Activated B cell treated with CpG ODN at 0.5 μM for 24 hours (primary cell): ENCODE results near the gene DAZL. TPM values are rescaled to one million over a fixed set of nuclear protein-coding genes. Genes with fewer than 3 reads are reported as not detected.

Experiments used
- ATAC-seq: fragments of 200-7000 bp; cut with Tn5 transposase; one replicate; pipeline ENCODE4 v1.10.0; 2021; ENCODE audit warnings: low read depth, mild to moderate bottlenecking, moderate library complexity
- CTCF ChIA-PET: fragments of 350-600 bp; sonication (Branson Sonifier 250); formaldehyde crosslinking; loops from one replicate; lab custom pipeline; 2021; ENCODE audit warnings: antibody characterized with exemption; lab: Charles Lee
- POLR2A ChIA-PET: fragments of 350-600 bp; sonication (Branson Sonifier 250); formaldehyde crosslinking; loops from one replicate; lab custom pipeline; 2021; ENCODE audit warnings: antibody characterized with exemption; lab: Charles Lee
- DNase-seq: peaks from one replicate; pipeline ENCODE4 v3.0.0; 2022
- H3K27ac Mint-ChIP-seq: one replicate; pipeline ENCODE4 v1.8.0; 2020; ENCODE audit warnings: mixed read lengths
- H3K27me3 Mint-ChIP-seq: one replicate; pipeline ENCODE4 v1.8.0; 2021; ENCODE audit warnings: mixed read lengths
- H3K36me3 Mint-ChIP-seq: one replicate; pipeline ENCODE4 v1.8.0; 2021; ENCODE audit warnings: low read depth, mixed read lengths
- H3K4me1 Mint-ChIP-seq: one replicate; pipeline ENCODE4 v1.8.0; 2021; ENCODE audit warnings: mixed read lengths
- H3K4me3 Mint-ChIP-seq: one replicate; pipeline ENCODE4 v1.8.0; 2020; ENCODE audit warnings: mild to moderate bottlenecking, mixed read lengths
- H3K9me3 Mint-ChIP-seq: one replicate; pipeline ENCODE4 v1.8.0; 2020; ENCODE audit warnings: mixed read lengths
- intact Hi-C: fragments of 100-400 bp; cut with micrococcal nuclease; formaldehyde crosslinking; loops from one replicate; pipeline ENCODE4 v1.15.1; 2024
- total RNA-seq: library from RNA; stranded (reverse); gene quantifications from 2 replicates; pipeline ENCODE4 v1.2.3, GENCODE V29; 2022
- TF ChIP-seq, protein P1 (sequence below): fragments of 200-600 bp; IDR thresholded peaks from one replicate; pipeline ENCODE4 v1.8.0; 2022; ENCODE audit warnings: antibody characterized with exemption, mild to moderate bottlenecking

DAZL gene
- total RNA-seq, 1 donor from 2014 or later, result not detected

DNA sequence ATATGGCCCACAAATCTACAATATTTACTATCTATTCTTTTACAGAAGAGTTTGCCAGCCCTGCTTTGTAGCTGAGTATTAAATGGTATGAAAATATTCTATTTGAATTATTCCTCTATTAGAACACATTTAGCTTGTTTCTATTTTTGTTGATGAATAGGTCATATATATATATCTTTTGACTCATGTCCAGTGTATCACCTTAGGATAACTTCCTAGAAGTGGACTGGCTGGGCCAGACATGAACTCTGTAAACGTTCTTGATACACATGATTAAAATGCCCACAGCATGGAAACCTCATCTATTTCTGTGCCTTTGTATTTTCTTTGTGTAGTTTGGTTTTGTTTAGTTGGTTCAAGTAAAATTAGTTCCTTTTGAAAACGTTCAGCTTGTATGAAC lies 37.1 kb downstream of the DAZL start:
- TF ChIP-seq, protein P1, sequence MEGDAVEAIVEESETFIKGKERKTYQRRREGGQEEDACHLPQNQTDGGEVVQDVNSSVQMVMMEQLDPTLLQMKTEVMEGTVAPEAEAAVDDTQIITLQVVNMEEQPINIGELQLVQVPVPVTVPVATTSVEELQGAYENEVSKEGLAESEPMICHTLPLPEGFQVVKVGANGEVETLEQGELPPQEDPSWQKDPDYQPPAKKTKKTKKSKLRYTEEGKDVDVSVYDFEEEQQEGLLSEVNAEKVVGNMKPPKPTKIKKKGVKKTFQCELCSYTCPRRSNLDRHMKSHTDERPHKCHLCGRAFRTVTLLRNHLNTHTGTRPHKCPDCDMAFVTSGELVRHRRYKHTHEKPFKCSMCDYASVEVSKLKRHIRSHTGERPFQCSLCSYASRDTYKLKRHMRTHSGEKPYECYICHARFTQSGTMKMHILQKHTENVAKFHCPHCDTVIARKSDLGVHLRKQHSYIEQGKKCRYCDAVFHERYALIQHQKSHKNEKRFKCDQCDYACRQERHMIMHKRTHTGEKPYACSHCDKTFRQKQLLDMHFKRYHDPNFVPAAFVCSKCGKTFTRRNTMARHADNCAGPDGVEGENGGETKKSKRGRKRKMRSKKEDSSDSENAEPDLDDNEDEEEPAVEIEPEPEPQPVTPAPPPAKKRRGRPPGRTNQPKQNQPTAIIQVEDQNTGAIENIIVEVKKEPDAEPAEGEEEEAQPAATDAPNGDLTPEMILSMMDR, result no peak
- ChIA-PET POLR2A (interaction anchor here (0.6 kb wide), 1 partner anchor 810 kb away, joined by 5 read pairs; no protein-coding TSS in a partner anchor), CTCF (no interaction called here)
- no peak overlapping the region for H3K27ac Mint-ChIP-seq
- DNase-seq, result no peak
- no peaks in the 10 kb centered on the region for H3K4me1 Mint-ChIP-seq
- H3K36me3 Mint-ChIP-seq, result no peaks in the 10 kb centered on the region
- intact Hi-C loops, result no loop called here
- H3K9me3 Mint-ChIP-seq, result peaks cover 2% of the 10 kb centered on the region
- H3K27me3 Mint-ChIP-seq, result peaks cover 9% of the 10 kb centered on the region
- ATAC-seq, result no peak
- no peak overlapping the region for H3K4me3 Mint-ChIP-seq

DNA sequence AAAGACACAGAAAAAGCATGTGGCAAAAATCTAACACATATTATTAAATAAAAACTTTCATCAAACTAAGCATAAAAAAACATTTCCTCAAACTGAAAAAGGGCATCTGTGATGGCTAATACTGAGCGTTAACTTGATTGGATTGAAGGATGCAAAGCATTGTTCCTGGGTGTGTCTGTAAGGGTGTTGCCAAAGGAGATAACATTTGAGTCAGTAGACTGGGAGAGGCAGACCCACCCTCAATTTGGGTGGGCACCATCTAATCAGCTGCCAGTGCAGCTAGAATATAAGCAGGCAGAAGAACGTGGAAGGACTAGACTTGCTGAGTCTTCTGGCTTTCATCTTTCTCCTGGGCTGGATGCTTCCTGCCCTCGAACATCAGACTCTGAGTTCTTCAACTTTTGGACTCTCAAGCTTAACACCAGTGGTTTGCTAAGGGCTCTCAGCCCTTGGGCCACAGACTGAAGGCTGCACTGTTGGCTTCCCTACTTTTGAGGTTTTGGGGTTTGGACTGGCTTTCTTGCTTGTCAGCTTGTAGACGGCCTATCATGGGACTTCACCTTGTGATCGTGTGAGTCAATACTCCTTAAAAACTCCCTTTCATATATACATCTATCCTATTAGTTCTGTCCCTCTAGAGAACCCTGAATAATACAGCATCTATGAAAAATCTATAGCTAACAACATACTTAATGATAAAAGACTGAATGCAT lies 45.4 kb downstream of the DAZL start:
- TF ChIP-seq, protein P1, result no peak
- Mint-ChIP-seq H3K27me3 (peaks cover 2% of the 10 kb centered on the region), H3K27ac (no peak overlapping the region), H3K9me3 (peaks cover 2% of the 10 kb centered on the region), H3K4me3 (no peak overlapping the region), H3K4me1 (no peaks in the 10 kb centered on the region), H3K36me3 (no peaks in the 10 kb centered on the region)
- no peak for ATAC-seq
- DNase-seq, result no peak
- CTCF ChIA-PET, result interaction anchor here (1.3 kb wide), 1 partner anchor 269 kb away, joined by 4 read pairs; no protein-coding TSS in a partner anchor
- intact Hi-C loops, result no loop called here
- POLR2A ChIA-PET, result interaction anchor here (0.6 kb wide), 1 partner anchor 11 kb away, joined by 4 read pairs; no protein-coding TSS in a partner anchor

DNA sequence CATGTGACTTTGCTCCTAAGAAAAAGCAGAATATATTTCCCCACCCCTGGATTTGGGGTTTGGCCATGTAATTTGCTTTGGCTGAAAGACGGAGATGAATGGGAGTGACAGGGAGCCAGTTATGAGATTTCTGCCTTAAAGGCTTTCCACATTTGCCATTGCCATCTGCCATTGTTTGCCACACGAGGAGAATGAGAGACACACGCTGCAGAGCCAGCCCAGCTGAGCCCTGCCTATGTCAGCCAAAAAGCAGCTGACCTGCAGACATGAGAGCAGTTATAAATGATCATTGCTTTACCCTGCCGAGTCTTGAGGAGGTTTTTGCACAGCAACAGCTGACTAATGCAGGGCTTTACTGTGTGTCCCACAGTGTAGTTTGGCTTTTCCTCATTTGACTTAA lies 51.1 kb downstream of the DAZL start:
- H3K27me3 Mint-ChIP-seq, result peaks cover 7% of the 10 kb centered on the region
- ATAC-seq (no peak), DNase-seq (no peak)
- no peaks in the 10 kb centered on the region for H3K9me3 Mint-ChIP-seq
- H3K27ac Mint-ChIP-seq, result no peak overlapping the region
- CTCF ChIA-PET, result interaction anchor here (1.6 to 2.3 kb wide), 3 partner anchors 264 to 286 kb away, joined by 5 to 14 read pairs (median 6); no protein-coding TSS in a partner anchor
- POLR2A ChIA-PET, result no interaction called here
- intact Hi-C loops, result loop anchor here (5.0 kb wide), 2 partner anchors 72 to 87 kb away; no protein-coding TSS in a partner anchor
- TF ChIP-seq, protein P1, result no peak
- H3K4me1 Mint-ChIP-seq, result peaks cover 7% of the 10 kb centered on the region
- no peaks in the 10 kb centered on the region for H3K36me3 Mint-ChIP-seq
- no peak overlapping the region for H3K4me3 Mint-ChIP-seq

DNA sequence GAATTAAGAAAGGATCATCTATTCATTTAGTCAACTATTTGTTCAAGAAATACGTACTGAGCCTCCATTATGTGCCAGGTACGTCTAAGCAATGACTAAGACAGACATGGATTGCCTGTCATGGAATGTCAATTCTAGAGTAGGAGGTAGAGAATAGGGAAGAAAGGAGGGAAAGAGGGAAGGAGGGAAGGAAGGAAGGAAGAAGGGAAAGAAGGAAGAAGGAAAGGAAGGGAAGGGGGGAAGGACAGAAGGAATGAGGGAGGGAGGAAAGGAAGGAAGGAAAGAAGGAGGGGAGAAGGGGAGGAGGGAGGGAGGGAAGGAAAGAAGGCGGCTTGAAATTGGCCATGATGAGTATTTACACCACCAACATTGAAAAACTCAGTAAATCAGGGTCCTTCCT lies 52.5 kb downstream of the DAZL start:
- H3K4me1 Mint-ChIP-seq, result peaks cover 7% of the 10 kb centered on the region
- POLR2A ChIA-PET, result interaction anchor here (0.6 kb wide), 1 partner anchor 228 kb away, joined by 4 read pairs; no protein-coding TSS in a partner anchor
- no peak overlapping the region for H3K27ac Mint-ChIP-seq
- peaks cover 7% of the 10 kb centered on the region for H3K27me3 Mint-ChIP-seq
- ATAC-seq, result no peak
- H3K4me3 Mint-ChIP-seq, result no peak overlapping the region
- no peaks in the 10 kb centered on the region for H3K36me3 Mint-ChIP-seq
- CTCF ChIA-PET, result interaction anchor here (0.5 to 3.7 kb wide), 4 partner anchors 262 to 479 kb away, joined by 3 to 74 read pairs (median 10); no protein-coding TSS in a partner anchor
- no peak for DNase-seq
- no peaks in the 10 kb centered on the region for H3K9me3 Mint-ChIP-seq
- TF ChIP-seq, protein P1, result no peak
- intact Hi-C loops, result loop anchor here (5.0 kb wide), 2 partner anchors 70 to 85 kb away; no protein-coding TSS in a partner anchor
